Measurements from ENCODE around the gene TBXAS1. TPM values are rescaled to one million over a fixed set of nuclear protein-coding genes. Genes with fewer than 3 reads are reported as not detected.

The TBXAS1 gene
- total and polyA plus RNA-seq, 11 donors = 2.0 to 32.0 (median 4.7) TPM

GRCh38 chr7:139784648-139785047 is 44.4 kb upstream of the TBXAS1 start:
- H3K4me1 ChIP-seq = peaks cover 0 to 2% (median 0%) of the 10 kb centered on the region in 12 donors
- no peak overlapping the region for H3K27ac ChIP-seq
- H3K9me3 ChIP-seq = no peaks in the 10 kb centered on the region
- no peak for DNase-seq
- no peak overlapping the region for H3K4me3 ChIP-seq
- no peaks in the 10 kb centered on the region for H3K36me3 ChIP-seq
- H3K27me3 ChIP-seq = peaks cover 0 to 8% (median 0%) of the 10 kb centered on the region in 9 donors
- TF ChIP-seq CTCF (IDR thresholded peaks at IDR 0.05) (no peak), POLR2A (IDR thresholded peaks at IDR 0.05) (no peak)
- intact Hi-C loops (cut with DNase I) = no loop called here
- 92 to 100% (median 93%) methylated on average over 3 of the region's 3 CpGs for WGBS, 4 donors
- no peak for ATAC-seq

GRCh38 chr7:139791316-139791715 is 37.7 kb upstream of the TBXAS1 start:
- Histone ChIP-seq H3K4me1 (no peaks in the 10 kb centered on the region), H3K36me3 (no peaks in the 10 kb centered on the region), H3K27me3 (no peaks in the 10 kb centered on the region), H3K27ac (no peak overlapping the region), H3K9me3 (no peaks in the 10 kb centered on the region), H3K4me3 (no peak overlapping the region)
- TF ChIP-seq POLR2A (IDR thresholded peaks at IDR 0.05) = no peak
- intact Hi-C loops (cut with DNase I) = no loop called here
- DNase-seq (no peak), ATAC-seq (peak in 1 of 4 donors; percentile 28)
- whole genome bisulfite sequencing, 4 donors = 87 to 93% (median 92%) methylated on average over 7 of the region's 7 CpGs

GRCh38 chr7:139797607-139798006 is 31.5 kb upstream of the TBXAS1 start:
- Histone ChIP-seq H3K27ac (no peak overlapping the region), H3K4me3 (no peak overlapping the region), H3K27me3 (no peaks in the 10 kb centered on the region), H3K4me1 (peaks cover 0 to 17% (median 0%) of the 10 kb centered on the region in 12 donors), H3K9me3 (no peaks in the 10 kb centered on the region), H3K36me3 (no peaks in the 10 kb centered on the region)
- TF ChIP-seq CTCF (IDR thresholded peaks at IDR 0.05) (no peak), POLR2A (IDR thresholded peaks at IDR 0.05) (no peak)
- WGBS, 4 donors = 78 to 90% (median 83%) methylated on average over 2 of the region's 2 CpGs
- ATAC-seq (no peak), DNase-seq (no peak)
- intact Hi-C loops (cut with DNase I) = loop anchor here in 1 of 10 donors (2.0 kb wide), 1 partner anchor 297 kb away; no protein-coding TSS in a partner anchor

GRCh38 chr7:139798221-139798620 is 30.8 kb upstream of the TBXAS1 start:
- intact Hi-C loops (cut with DNase I) = loop anchor here in 1 of 10 donors (2.0 kb wide), 1 partner anchor 297 kb away; no protein-coding TSS in a partner anchor
- Histone ChIP-seq H3K36me3 (no peaks in the 10 kb centered on the region), H3K4me1 (peaks cover 0 to 17% (median 0%) of the 10 kb centered on the region in 12 donors), H3K4me3 (no peak overlapping the region), H3K27ac (no peak overlapping the region), H3K27me3 (no peaks in the 10 kb centered on the region), H3K9me3 (no peaks in the 10 kb centered on the region)
- TF ChIP-seq CTCF (IDR thresholded peaks at IDR 0.05) = no peak
- no peak for TF ChIP-seq POLR2A (IDR thresholded peaks at IDR 0.05)
- WGBS, 4 donors = 64 to 67% (median 65%) methylated on average over 10 of the region's 10 CpGs
- no peak for DNase-seq
- no peak for ATAC-seq

GRCh38 chr7:139798892-139799291 is 30.2 kb upstream of the TBXAS1 start:
- ATAC-seq = peak; percentile 58 to 73 (median 65)
- no peaks in the 10 kb centered on the region for H3K9me3 ChIP-seq
- no peaks in the 10 kb centered on the region for H3K36me3 ChIP-seq
- peaks cover 0 to 17% (median 0%) of the 10 kb centered on the region in 12 donors for H3K4me1 ChIP-seq
- DNase-seq = no peak
- WGBS, 4 donors = 69 to 90% (median 84%) methylated on average over 3 to 4 of the region's 4 CpGs
- TF ChIP-seq POLR2A (IDR thresholded peaks at IDR 0.05) = no peak
- TF ChIP-seq CTCF (IDR thresholded peaks at IDR 0.05) = peak in 2 of 12 donors; percentile 15 to 21
- intact Hi-C loops (cut with DNase I) = loop anchor here in 1 of 10 donors (2.0 kb wide), 1 partner anchor 298 kb away; no protein-coding TSS in a partner anchor
- H3K27ac ChIP-seq = no peak overlapping the region
- H3K27me3 ChIP-seq = no peaks in the 10 kb centered on the region
- H3K4me3 ChIP-seq = no peak overlapping the region

All from heart left ventricle (tissue), 16 donors.